Aorta (tissue), 5 donors: ENCODE results near the gene NTSR1. TPM values are rescaled to one million over a fixed set of nuclear protein-coding genes. Genes with fewer than 3 reads are reported as not detected.
A peak's percentile ranks its signal among the peaks of the same experiment; 100 is the strongest.

ENCODE experiments used
- ATAC-seq: fragments of 200-7000 bp; cut with Tn5 transposase; one replicate; pipeline ENCODE4 v1.9.1; 2022; ENCODE audit warnings: moderate library complexity; ENCODE audit not compliant: low FRiP score
- DNase-seq, 2 donors: peaks; one replicate each; pipeline ENCODE4 v3.0.0-alpha.2; 2020
- H3K27ac ChIP-seq, 2 donors: one replicate each; pipeline ENCODE4 v1.5.1; 2013; ENCODE audit warnings: low read length in 2 of 2, mild to moderate bottlenecking in 2 of 2, moderate library complexity in 2 of 2, control low read depth in 1 of 2, inconsistent platforms in 1 of 2, low read depth in 1 of 2
- H3K27me3 ChIP-seq, 2 donors: one replicate each; pipeline ENCODE4 v1.6.1; 2013; ENCODE audit warnings: control low read depth in 1 of 2, low read length in 1 of 2, mild to moderate bottlenecking in 1 of 2, moderate library complexity in 1 of 2; ENCODE audit not compliant: insufficient read depth in 2 of 2, control insufficient read depth in 1 of 2
- H3K36me3 ChIP-seq, 2 donors: one replicate each; pipeline ENCODE4 v1.6.1; 2013; ENCODE audit warnings: control low read depth in 1 of 2, low read length in 1 of 2, mild to moderate bottlenecking in 1 of 2; ENCODE audit not compliant: insufficient read depth in 2 of 2, control insufficient read depth in 1 of 2
- H3K4me1 ChIP-seq, 2 donors: one replicate each; pipeline ENCODE4 v1.6.1; 2013; ENCODE audit warnings: low read length in 2 of 2, control low read depth in 1 of 2, mild to moderate bottlenecking in 1 of 2, moderate library complexity in 1 of 2; ENCODE audit not compliant: insufficient read depth in 2 of 2, control insufficient read depth in 1 of 2
- H3K4me3 ChIP-seq, 2 donors: one replicate each; pipeline ENCODE4 v1.5.1; 2013; ENCODE audit warnings: low read length in 2 of 2, control low read depth in 1 of 2, mild to moderate bottlenecking in 1 of 2
- H3K9me3 ChIP-seq: one replicate; pipeline ENCODE4 v1.6.1; 2013; ENCODE audit warnings: mild to moderate bottlenecking, low read length; ENCODE audit not compliant: control insufficient read depth
- WGBS, 2 donors: extraction: QIAGEN DNeasy Blood & Tissue Kit; methylation state at CpG; one replicate each; pipeline ENCODE4 v1.1.7; 2013; 5-methylcytosine and 5-hydroxymethylcytosine counted together
- intact Hi-C, 2 donors: fragments of 100-400 bp; cut with DNase I; formaldehyde crosslinking; loops; one replicate each; pipeline versions ENCODE4 v1.14.2 to v1.15.0; 2022
- polyA plus RNA-seq, 2 donors: library from polyadenylated mRNA; stranded (reverse); fragments of 200-250 nt; gene quantifications; one replicate each; pipeline ENCODE4 v1.2.3, GENCODE V29; 2013
- total RNA-seq, 2 donors: library from RNA; stranded (reverse); fragmentation: NEBNext Ultra II Directional; extraction: Animal tissue kit (Norgen Biotek cat#: 25700); gene quantifications; one replicate each; pipeline ENCODE4 v1.2.1, GENCODE V29; 2021
- donor health status: healthy with polysubstance abuse.
- donor health status: Bipolar disorder and iron deficiency.
- donor health status: DM: no; HTN: no; CAD: no.
- donor health status: DM: no; HTN: no; CAD: no.
- donor health status: DM: yes; HTN: yes; CAD: no.

The NTSR1 gene
- total and polyA plus RNA-seq, 4 donors, result not detected

GRCh38 chr20:62799459-62799858, 90.8 kb downstream of the NTSR1 start:
- WGBS, 2 donors, result 93 to 98% methylated on average over 19 of the region's 19 CpGs
- H3K4me1 ChIP-seq, result no peaks in the 10 kb centered on the region
- H3K4me3 ChIP-seq, result no peak overlapping the region
- intact Hi-C loops, result loop anchor here in 1 of 2 donors (10.0 kb wide), 1 partner anchor 495 kb away; the partner anchor contains the start of gene ADRM1
- no peak overlapping the region for H3K27ac ChIP-seq
- no peaks in the 10 kb centered on the region for H3K9me3 ChIP-seq
- ATAC-seq (no peak), DNase-seq (no peak)
- peaks cover 0 to 5% of the 10 kb centered on the region in 2 donors for H3K36me3 ChIP-seq
- H3K27me3 ChIP-seq, result no peaks in the 10 kb centered on the region

- H3K4me1 ChIP-seq, result no peaks in the 10 kb centered on the region
- DNase-seq, result no peak
- H3K9me3 ChIP-seq, result no peaks in the 10 kb centered on the region
- no peak overlapping the region for H3K27ac ChIP-seq
- H3K4me3 ChIP-seq, result no peak overlapping the region
- intact Hi-C loops, result loop anchor here in 1 of 2 donors (10.0 kb wide), 2 partner anchors 155 to 495 kb away; partner anchors contain the start of genes ADRM1 and SLC17A9
- H3K27me3 ChIP-seq, result no peaks in the 10 kb centered on the region
- peaks cover 0 to 5% of the 10 kb centered on the region in 2 donors for H3K36me3 ChIP-seq
- ATAC-seq, result no peak
- 89% methylated on average over 10 of the region's 10 CpGs for WGBS, 2 donors
These were observed 91.2 kb downstream of the NTSR1 start for GRCh38 chr20:62799873-62800272.

GRCh38 chr20:62800314-62801259, 92.0 kb downstream of the NTSR1 start:
- H3K27me3 ChIP-seq, result no peaks in the 10 kb centered on the region
- 92 to 94% methylated on average over 26 of the region's 26 CpGs for WGBS, 2 donors
- H3K9me3 ChIP-seq, result no peaks in the 10 kb centered on the region
- no peaks in the 10 kb centered on the region for H3K4me1 ChIP-seq
- no peak overlapping the region for H3K27ac ChIP-seq
- DNase-seq, result no peak
- H3K36me3 ChIP-seq, result peaks cover 0 to 5% of the 10 kb centered on the region in 2 donors
- intact Hi-C loops, result loop anchor here in 1 of 2 donors (10.0 kb wide), 1 partner anchor 154 kb away; the partner anchor contains the start of gene SLC17A9
- ATAC-seq, result no peak
- H3K4me3 ChIP-seq, result no peak overlapping the region

GRCh38 chr20:62801284-62802010, 92.8 kb downstream of the NTSR1 start:
- WGBS, 2 donors, result 85 to 89% methylated on average over 15 of the region's 15 CpGs
- peaks cover 0 to 5% of the 10 kb centered on the region in 2 donors for H3K36me3 ChIP-seq
- H3K27me3 ChIP-seq, result no peaks in the 10 kb centered on the region
- intact Hi-C loops, result loop anchor here in 1 of 2 donors (10.0 kb wide), 1 partner anchor 153 kb away; the partner anchor contains the start of gene SLC17A9
- no peak for DNase-seq
- ATAC-seq, result no peak
- H3K27ac ChIP-seq, result no peak overlapping the region
- no peak overlapping the region for H3K4me3 ChIP-seq
- no peaks in the 10 kb centered on the region for H3K4me1 ChIP-seq
- H3K9me3 ChIP-seq, result no peaks in the 10 kb centered on the region

GRCh38 chr20:62802026-62802712, 93.5 kb downstream of the NTSR1 start:
- H3K4me3 ChIP-seq, result no peak overlapping the region
- H3K9me3 ChIP-seq, result no peaks in the 10 kb centered on the region
- DNase-seq (no peak), ATAC-seq (no peak)
- H3K4me1 ChIP-seq, result no peaks in the 10 kb centered on the region
- H3K27ac ChIP-seq, result no peak overlapping the region
- intact Hi-C loops, result loop anchor here in 1 of 2 donors (10.0 kb wide), 1 partner anchor 153 kb away; the partner anchor contains the start of gene SLC17A9
- peaks cover 0 to 5% of the 10 kb centered on the region in 2 donors for H3K36me3 ChIP-seq
- no peaks in the 10 kb centered on the region for H3K27me3 ChIP-seq
- WGBS, 2 donors, result 64 to 66% methylated on average over 21 to 22 of the region's 22 CpGs

GRCh38 chr20:62804021-62804626, 95.5 kb downstream of the NTSR1 start:
- Histone ChIP-seq H3K4me1 (no peaks in the 10 kb centered on the region), H3K36me3 (peaks cover 0 to 2% of the 10 kb centered on the region in 2 donors), H3K27me3 (no peaks in the 10 kb centered on the region), H3K4me3 (peak overlapping the region; percentile 91 to 93), H3K9me3 (no peaks in the 10 kb centered on the region), H3K27ac (peak overlapping the region in 1 of 2 donors; percentile 14)
- no peak for DNase-seq
- WGBS, 2 donors, result 24 to 27% methylated on average over 24 to 25 of the region's 25 CpGs
- intact Hi-C loops, result loop anchor here in 1 of 2 donors (10.0 kb wide), 1 partner anchor 151 kb away; the partner anchor contains the start of gene SLC17A9
- no peak for ATAC-seq

- peak within 1 kb of the TSS in 1 of 2 donors; percentile 58 for H3K27ac ChIP-seq
- DNase-seq, result peak; percentile 82 to 90
These were observed 96.1 kb downstream of the NTSR1 start, which contains the start of gene OGFR for GRCh38 chr20:62804627-62805154. Gene OGFR (plus strand): TSS chr20:62804835. CDS start chr20:62804860, 25 bp downstream.

More at GRCh38 chr20:62804627-62805154, 96.1 kb downstream of the NTSR1 start, which contains the start of gene OGFR:
- H3K4me3 ChIP-seq, result peak within 1 kb of the TSS; percentile 91 to 93
- no peak for ATAC-seq
- no peaks in the 10 kb centered on the region for H3K4me1 ChIP-seq
- H3K36me3 ChIP-seq, result peaks cover 0 to 6% of the 10 kb centered on the region in 2 donors
- WGBS, 2 donors, result 1% methylated on average over 30 to 77 of the region's 77 CpGs
- intact Hi-C loops, result loop anchor here (5.0 to 10.0 kb wide), 4 partner anchors 137 to 307 kb away; partner anchors contain the start of gene SLC17A9 (in 1 of the 2)
- H3K27me3 ChIP-seq, result no peaks in the 10 kb centered on the region
- no peaks in the 10 kb centered on the region for H3K9me3 ChIP-seq
